ENCODE data around the gene WSCD2.

WSCD2 gene

GRCh38 chr12:108297895-108298760, 169.0 kb downstream of the WSCD2 start:
- in situ Hi-C loops (cut with MboI; ENCODE audit: low sequenced_read_pairs), result no loop called here

GRCh38 chr12:108298761-108299275, 169.7 kb downstream of the WSCD2 start:
- in situ Hi-C loops (cut with MboI; ENCODE audit: low sequenced_read_pairs), result no loop called here

GRCh38 chr12:108299516-108299915, 170.4 kb downstream of the WSCD2 start:
- in situ Hi-C loops (cut with MboI; ENCODE audit: low sequenced_read_pairs), result no loop called here

Data from HL-60/S4 (cell line).